Measurements from ENCODE around the gene C1QB. TPM values are rescaled to one million over a fixed set of nuclear protein-coding genes. Genes with fewer than 3 reads are reported as not detected.

The C1QB gene
- polyA plus RNA-seq, 1 of the 3 experiments (the other 2 are of a cell fraction) = not detected

GRCh38 chr1:22613951-22614350, 39.1 kb upstream of the C1QB start:
- ChIA-PET POLR2A (no interaction called here), CTCF (interaction anchor here (0.7 to 2.5 kb wide), 8 partner anchors 9 to 194 kb away, joined by 3 to 12 read pairs (median 3); no protein-coding TSS in a partner anchor)
- H3K9me3 ChIP-seq = no peaks in the 10 kb centered on the region
- H3K27me3 ChIP-seq (ENCODE audit: insufficient read depth) = peaks cover 2% of the 10 kb centered on the region
- no peak overlapping the region for H2AFZ ChIP-seq (ENCODE audit: low read depth)
- peaks cover 0 to 4% of the 10 kb centered on the region in 2 experiments; a peak in 1 of 4 replicates for H3K4me1 ChIP-seq (ENCODE audit: control insufficient read depth in 1 of 2, insufficient read depth in 2 of 2, low read depth in 1 of 2, low read length in 1 of 2)
- WGBS (ENCODE audit: low lambda C conversion rate) = 30% methylated on average over 2 of the region's 12 CpGs
- no peak overlapping the region for H3K4me2 ChIP-seq
- DNase-seq = no peak
- no peaks in the 10 kb centered on the region for H4K20me1 ChIP-seq (ENCODE audit: insufficient read depth)
- H3K9me2 ChIP-seq = no peaks in the 10 kb centered on the region
- no peak overlapping the region for H3K9ac ChIP-seq
- H3K27ac ChIP-seq (ENCODE audit: low read depth in 2 of 2, low read length in 1 of 2) = no peak overlapping the region
- TF ChIP-seq TAF1 (IDR thresholded peaks at IDR 0.05; ENCODE audit: borderline replicate concordance, low read depth, low read length) (no peak), ZBTB33 (IDR thresholded peaks at IDR 0.05; ENCODE audit: borderline replicate concordance, low read depth) (no peak), SIN3A (IDR thresholded peaks at IDR 0.05; ENCODE audit: borderline replicate concordance, low read depth, low read length) (no peak), MAX (IDR thresholded peaks at IDR 0.05; ENCODE audit: low read depth) (no peak), GABPA (IDR thresholded peaks at IDR 0.05; ENCODE audit: low read depth) (no peak), RXRA (IDR thresholded peaks at IDR 0.05; ENCODE audit: borderline replicate concordance, low read depth) (no peak)
- H3K79me2 ChIP-seq (ENCODE audit: insufficient read depth) = no peaks in the 10 kb centered on the region
- H3F3A ChIP-seq (replicated peaks; ENCODE audit: insufficient read depth) = no peaks in the 10 kb centered on the region
- no peaks in the 10 kb centered on the region for H3K36me3 ChIP-seq (replicated peaks in 1 of 2; ENCODE audit: control insufficient read depth in 1 of 2, insufficient read depth in 2 of 2, low read length in 1 of 2)
- H3K4me3 ChIP-seq (ENCODE audit: low read depth in 2 of 2, low read length in 1 of 2) = no peak overlapping the region

- no peak overlapping the region for H3K4me3 ChIP-seq (ENCODE audit: low read depth in 2 of 2, low read length in 1 of 2)
- no peak overlapping the region for H2AFZ ChIP-seq (ENCODE audit: low read depth)
- ChIA-PET CTCF (interaction anchor here (0.9 to 1.2 kb wide), 4 partner anchors 87 to 142 kb away, joined by 3 to 6 read pairs (median 4); no protein-coding TSS in a partner anchor), POLR2A (no interaction called here)
- H3K36me3 ChIP-seq (replicated peaks in 1 of 2; ENCODE audit: control insufficient read depth in 1 of 2, insufficient read depth in 2 of 2, low read length in 1 of 2) = no peaks in the 10 kb centered on the region
- H3K4me1 ChIP-seq (ENCODE audit: control insufficient read depth in 1 of 2, insufficient read depth in 2 of 2, low read depth in 1 of 2, low read length in 1 of 2) = peaks cover 0 to 13% of the 10 kb centered on the region in 2 experiments; a peak in 1 of 4 replicates
- H3K4me2 ChIP-seq = no peak overlapping the region
- no peak for DNase-seq
- no peaks in the 10 kb centered on the region for H3F3A ChIP-seq (replicated peaks; ENCODE audit: insufficient read depth)
- no peak overlapping the region for H3K27ac ChIP-seq (ENCODE audit: low read depth in 2 of 2, low read length in 1 of 2)
- H3K27me3 ChIP-seq (ENCODE audit: insufficient read depth) = peaks cover 19% of the 10 kb centered on the region
- H3K9me3 ChIP-seq = no peaks in the 10 kb centered on the region
- H3K9me2 ChIP-seq = no peaks in the 10 kb centered on the region
- H4K20me1 ChIP-seq (ENCODE audit: insufficient read depth) = no peaks in the 10 kb centered on the region
- 25% methylated on average over 2 of the region's 2 CpGs for WGBS (ENCODE audit: low lambda C conversion rate)
- H3K79me2 ChIP-seq (ENCODE audit: insufficient read depth) = no peaks in the 10 kb centered on the region
- no peak for TF ChIP-seq PBX3 (IDR thresholded peaks at IDR 0.05)
- TF ChIP-seq GATA2 (CRISPR knock-in tag; IDR thresholded peaks at IDR 0.05) = no peak
- TF ChIP-seq GABPA (IDR thresholded peaks at IDR 0.05; ENCODE audit: low read depth) = no peak
- no peak for TF ChIP-seq TCF12 (IDR thresholded peaks at IDR 0.05)
- no peak for TF ChIP-seq RFX5 (IDR thresholded peaks at IDR 0.05; ENCODE audit: low read length)
- TF ChIP-seq RXRA (IDR thresholded peaks at IDR 0.05; ENCODE audit: borderline replicate concordance, low read depth) = no peak
- H3K9ac ChIP-seq = no peak overlapping the region
Measured at GRCh38 chr1:22615886-22616285, 37.1 kb upstream of the C1QB start.

Data from SK-N-SH (cell line).